Measurements from ENCODE around the gene PRKCE. TPM values are rescaled to one million over a fixed set of nuclear protein-coding genes. Genes with fewer than 3 reads are reported as not detected.

Gene PRKCE
- total and polyA plus RNA-seq, 2 of the 8 experiments (the other 6 are each of a cell fraction or from before 2014, with no cell fraction given), result 0.54 to 2.1 TPM

DNA sequence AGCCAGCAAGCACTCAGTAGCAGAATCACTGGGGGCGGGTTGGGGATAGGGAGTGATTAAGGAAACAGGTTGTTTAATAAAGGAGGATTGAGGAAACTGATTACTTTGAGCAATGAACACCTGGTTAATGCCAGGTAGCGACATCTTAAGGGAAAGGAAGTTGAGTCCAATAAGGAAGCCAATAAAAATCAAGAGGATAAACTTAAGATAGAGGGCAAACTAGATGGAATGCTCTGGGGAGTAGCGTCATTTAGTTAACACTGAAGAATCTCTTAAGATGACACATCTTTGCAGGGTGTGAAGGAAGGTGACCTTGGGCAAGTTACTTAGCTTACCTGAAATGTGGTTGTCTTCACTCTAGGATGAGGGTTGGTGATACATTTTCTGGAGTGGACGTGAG lies 242.7 kb downstream of the PRKCE start:
- 91% methylated on average over 4 of the region's 4 CpGs; no CpG with 5 or more reads in 1 of the 2 experiments for WGBS, 2 experiments (ENCODE audit: extremely low coverage in 1 of 2, insufficient coverage in 1 of 2, insufficient read length in 1 of 2, insufficient replicate concordance in 2 of 2, low coverage in 1 of 2, low lambda C conversion rate in 2 of 2, missing lambda C conversion rate in 1 of 2)
- no peak overlapping the region for H3K18ac ChIP-seq (ENCODE audit: extremely low read depth, low read length)

More for the DNA sequence above, 242.7 kb downstream of the PRKCE start:
- FAIRE-seq (no peak), DNase-seq (ENCODE audit: low read depth in 1 of 2, low spot score in 2 of 2) (no peak)
- Histone ChIP-seq H3K4ac (replicated peaks; ENCODE audit: insufficient read length, low read depth, low read length) (no peak overlapping the region), H3K79me2 (ENCODE audit: control insufficient read depth in 1 of 2, insufficient read depth in 2 of 2, low read length in 2 of 2) (no peaks in the 10 kb centered on the region), H4K8ac (ENCODE audit: extremely low read depth, insufficient read depth, low read length) (no peak overlapping the region), H2AFZ (ENCODE audit: low read length) (no peak overlapping the region), H3K9ac (replicated peaks in 1 of 4; ENCODE audit: extremely low read depth in 1 of 4, low read depth in 3 of 4, low read length in 3 of 4) (no peak overlapping the region), H3K36me3 (ENCODE audit: control insufficient read depth in 2 of 4, insufficient read depth in 4 of 4, low read length in 3 of 4) (no peaks in the 10 kb centered on the region), H3K4me2 (ENCODE audit: insufficient read depth in 1 of 2, low read depth in 2 of 2, low read length in 2 of 2) (no peak overlapping the region), H2BK15ac (ENCODE audit: low read length) (no peak overlapping the region), H2BK12ac (ENCODE audit: low read depth, low read length) (no peak overlapping the region), H2BK5ac (ENCODE audit: low read depth, low read length) (no peak overlapping the region), H3K14ac (ENCODE audit: insufficient read length) (no peak overlapping the region), H2BK120ac (replicated peaks; ENCODE audit: low read depth, low read length) (no peak overlapping the region), H3K27me3 (replicated peaks in 1 of 4; ENCODE audit: control insufficient read depth in 3 of 4, extremely low read depth in 1 of 4, insufficient read depth in 3 of 4, low read length in 3 of 4) (no peaks in the 10 kb centered on the region), H3K23me2 (ENCODE audit: low read depth, low read length) (no peaks in the 10 kb centered on the region), H3K23ac (ENCODE audit: insufficient read length) (no peak overlapping the region), H3K27ac (ENCODE audit: low read depth, low read length) (no peak overlapping the region), H4K20me1 (replicated peaks in 1 of 2; ENCODE audit: control insufficient read depth in 1 of 2, insufficient read depth in 2 of 2, low read length in 2 of 2) (no peaks in the 10 kb centered on the region), H3K4me3 (ENCODE audit: extremely low read depth in 1 of 4, insufficient read depth in 2 of 4, low read depth in 3 of 4, low read length in 4 of 4) (no peak overlapping the region), H4K91ac (replicated peaks; ENCODE audit: insufficient read length, low read length) (no peak overlapping the region), H3K4me1 (replicated peaks in 1 of 4; ENCODE audit: control insufficient read depth in 3 of 4, insufficient read depth in 4 of 4, low read length in 3 of 4) (peaks cover 0 to 2% (median 0%) of the 10 kb centered on the region in 4 experiments; a peak in 2 of 7 replicates), H2BK20ac (ENCODE audit: low read length) (no peak overlapping the region), H3K9me3 (ENCODE audit: insufficient read depth in 2 of 2, low read depth in 1 of 2, low read length in 1 of 2) (no peaks in the 10 kb centered on the region), H3K56ac (replicated peaks; ENCODE audit: insufficient read length, low read depth, low read length) (no peak overlapping the region), H2AK5ac (ENCODE audit: low read depth, low read length) (no peak overlapping the region), H3K79me1 (ENCODE audit: low read depth, low read length) (no peaks in the 10 kb centered on the region), H4K5ac (ENCODE audit: insufficient read length, low read depth, low read length) (no peak overlapping the region)
- ChIA-PET POLR2A (ENCODE audit: partially characterized antibody) (no interaction called here), CTCF (ENCODE audit: partially characterized antibody) (no interaction called here)
- TF ChIP-seq GTF2F1 (IDR thresholded peaks at IDR 0.05; ENCODE audit: borderline replicate concordance, low read depth, low read length), result no peak
- no peak for TF ChIP-seq POU5F1 (IDR thresholded peaks at IDR 0.05; ENCODE audit: low read depth, low read length)
- no peak for TF ChIP-seq MAFK (IDR thresholded peaks at IDR 0.05; ENCODE audit: low read depth, low read length)
- TF ChIP-seq KDM4A (IDR thresholded peaks at IDR 0.05; ENCODE audit: low read depth, low read length, severe bottlenecking), result no peak
- no peak for TF ChIP-seq SIRT6 (IDR thresholded peaks at IDR 0.05; ENCODE audit: low read length)
- TF ChIP-seq SP4 (IDR thresholded peaks at IDR 0.05; ENCODE audit: low read length), result no peak
- TF ChIP-seq PHF8 (conservative IDR thresholded peaks at IDR 0.05; ENCODE audit: low read depth, low read length), result no peak
- TF ChIP-seq TAF7 (optimal IDR thresholded peaks at IDR 0.05; ENCODE audit: borderline replicate concordance, low read depth, low read length), result no peak
- no peak for TF ChIP-seq CREB1 (IDR thresholded peaks at IDR 0.05)
- no peak for TF ChIP-seq EGR1 (IDR thresholded peaks at IDR 0.05; ENCODE audit: borderline replicate concordance, low read depth, low read length)
